Subcutaneous adipose tissue (tissue), 4 donors: Measurements from ENCODE around the gene CLIP4. TPM values are rescaled to one million over a fixed set of nuclear protein-coding genes. Genes with fewer than 3 reads are reported as not detected.

Source experiments
- total RNA-seq, 4 donors: library from RNA; depleted of rRNA; stranded (reverse); fragments of >200 nt; gene quantifications; one replicate each; pipeline ENCODE4 v1.1.0, GENCODE V29; 2016
- TF ChIP-seq, protein P1 (sequence below): fragments of 450-650 bp; IDR thresholded peaks from one replicate; pipeline ENCODE4 v1.5.1; 2016; ENCODE audit warnings: low read depth, mild to moderate bottlenecking, control low read depth, antibody characterized with exemption, moderate library complexity

CLIP4 gene
- total RNA-seq, 4 donors from 2014 or later: 59.3 to 103 (median 96.6) TPM

DNA sequence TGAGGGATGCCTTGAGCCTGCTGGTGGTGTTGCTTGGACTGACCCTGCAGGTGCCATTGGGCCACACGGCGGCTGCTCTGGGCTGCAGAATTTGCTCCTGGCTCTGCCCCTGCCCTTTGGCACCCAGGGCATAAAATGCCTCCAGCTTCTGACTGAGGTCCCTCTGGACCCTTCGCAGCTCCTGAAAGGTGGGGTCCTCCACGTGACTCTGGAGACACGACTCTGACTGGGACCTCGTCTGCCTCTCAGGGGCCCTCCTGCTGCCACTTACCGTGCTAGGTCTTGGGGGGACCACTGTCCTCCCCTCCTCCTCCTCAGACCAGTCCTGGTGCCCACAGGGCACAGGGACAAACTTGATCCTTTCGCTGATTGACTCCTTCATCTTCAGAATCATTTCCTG, 43.0 kb upstream of the CLIP4 start:
- TF ChIP-seq, protein P1, sequence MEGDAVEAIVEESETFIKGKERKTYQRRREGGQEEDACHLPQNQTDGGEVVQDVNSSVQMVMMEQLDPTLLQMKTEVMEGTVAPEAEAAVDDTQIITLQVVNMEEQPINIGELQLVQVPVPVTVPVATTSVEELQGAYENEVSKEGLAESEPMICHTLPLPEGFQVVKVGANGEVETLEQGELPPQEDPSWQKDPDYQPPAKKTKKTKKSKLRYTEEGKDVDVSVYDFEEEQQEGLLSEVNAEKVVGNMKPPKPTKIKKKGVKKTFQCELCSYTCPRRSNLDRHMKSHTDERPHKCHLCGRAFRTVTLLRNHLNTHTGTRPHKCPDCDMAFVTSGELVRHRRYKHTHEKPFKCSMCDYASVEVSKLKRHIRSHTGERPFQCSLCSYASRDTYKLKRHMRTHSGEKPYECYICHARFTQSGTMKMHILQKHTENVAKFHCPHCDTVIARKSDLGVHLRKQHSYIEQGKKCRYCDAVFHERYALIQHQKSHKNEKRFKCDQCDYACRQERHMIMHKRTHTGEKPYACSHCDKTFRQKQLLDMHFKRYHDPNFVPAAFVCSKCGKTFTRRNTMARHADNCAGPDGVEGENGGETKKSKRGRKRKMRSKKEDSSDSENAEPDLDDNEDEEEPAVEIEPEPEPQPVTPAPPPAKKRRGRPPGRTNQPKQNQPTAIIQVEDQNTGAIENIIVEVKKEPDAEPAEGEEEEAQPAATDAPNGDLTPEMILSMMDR: no peak

DNA sequence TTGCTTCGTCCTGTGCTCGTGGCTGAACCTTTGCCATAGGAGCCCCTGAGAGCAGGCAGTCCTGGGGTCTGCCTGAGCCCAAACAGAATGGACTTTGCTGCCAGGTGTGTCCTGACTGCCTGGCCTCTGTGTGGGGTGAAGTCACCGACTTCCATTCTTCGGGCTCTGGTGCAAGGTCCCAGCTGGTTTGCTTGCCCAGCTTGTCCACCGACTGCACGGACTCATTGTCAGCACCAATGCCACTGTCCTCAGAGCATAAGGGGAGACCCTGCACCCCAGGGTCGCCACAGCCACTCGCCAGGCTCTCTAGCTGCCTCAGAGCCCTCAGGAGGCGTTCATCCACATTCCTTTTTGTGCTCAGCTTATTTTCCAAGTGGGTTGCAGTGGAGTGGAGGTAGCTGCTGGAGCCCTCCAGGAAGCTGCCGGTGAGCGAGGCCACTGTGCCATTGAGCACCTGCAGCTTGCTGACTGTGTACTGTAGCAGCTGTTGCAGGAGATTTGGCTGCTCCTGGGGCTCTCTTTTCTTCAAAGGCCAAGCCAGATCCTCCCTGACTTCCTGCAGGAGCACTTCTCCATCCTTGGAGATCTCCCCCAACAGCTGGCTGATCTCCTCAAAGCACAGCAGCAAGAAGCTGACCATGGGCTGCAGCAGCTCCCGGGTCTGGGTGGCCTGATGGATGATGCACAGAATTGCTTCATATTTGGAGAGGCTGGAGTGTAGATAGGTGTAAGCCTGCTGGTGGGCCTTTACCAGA, 42.1 kb upstream of the CLIP4 start:
- TF ChIP-seq, protein P1: no peak

DNA sequence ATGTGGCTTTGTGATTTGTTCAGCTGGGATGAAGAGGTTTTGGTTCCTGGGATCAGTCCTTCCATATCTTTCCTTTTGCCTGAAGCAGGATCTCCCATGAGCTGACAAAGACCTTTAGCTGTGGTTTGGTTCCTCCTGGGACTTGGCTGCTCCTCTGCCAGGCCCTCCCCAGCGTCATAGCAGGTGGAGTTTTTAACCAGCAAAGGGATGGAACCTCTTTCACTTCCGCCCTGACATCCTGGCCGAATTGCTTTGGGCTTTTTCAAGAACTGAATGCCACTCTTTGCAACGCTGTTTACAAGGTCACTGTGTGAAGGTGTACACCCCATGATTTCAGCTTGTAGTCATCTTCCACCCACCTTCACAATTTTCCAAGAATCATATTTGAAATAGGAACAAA, 41.3 kb upstream of the CLIP4 start:
- TF ChIP-seq, protein P1: no peak

DNA sequence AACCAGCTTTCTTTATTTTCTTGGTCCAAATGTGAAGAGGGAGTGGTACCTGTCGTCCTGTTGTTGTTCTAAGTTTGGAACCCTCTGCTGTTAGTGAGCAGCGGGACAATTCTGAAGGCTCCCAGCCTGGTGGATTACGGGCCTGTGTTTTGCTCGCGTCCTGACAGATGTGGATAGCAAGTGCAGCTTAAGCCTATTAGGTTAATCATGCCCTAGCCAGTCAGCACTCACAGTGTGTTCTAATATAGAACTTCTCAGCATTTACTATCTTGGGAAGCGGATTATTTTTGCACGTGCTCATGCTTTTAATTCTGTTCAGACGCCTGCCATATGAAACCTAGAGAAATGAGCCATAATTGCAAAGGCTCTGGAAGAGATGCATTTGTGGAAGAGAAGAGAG, 40.8 kb upstream of the CLIP4 start, which contains the start of gene PCARE:
Gene PCARE, minus strand, starts transcription at position 113 of the 400 bp plus-strand sequence. CDS start 262 bp downstream, outside the sequence.
- TF ChIP-seq, protein P1: no peak

DNA sequence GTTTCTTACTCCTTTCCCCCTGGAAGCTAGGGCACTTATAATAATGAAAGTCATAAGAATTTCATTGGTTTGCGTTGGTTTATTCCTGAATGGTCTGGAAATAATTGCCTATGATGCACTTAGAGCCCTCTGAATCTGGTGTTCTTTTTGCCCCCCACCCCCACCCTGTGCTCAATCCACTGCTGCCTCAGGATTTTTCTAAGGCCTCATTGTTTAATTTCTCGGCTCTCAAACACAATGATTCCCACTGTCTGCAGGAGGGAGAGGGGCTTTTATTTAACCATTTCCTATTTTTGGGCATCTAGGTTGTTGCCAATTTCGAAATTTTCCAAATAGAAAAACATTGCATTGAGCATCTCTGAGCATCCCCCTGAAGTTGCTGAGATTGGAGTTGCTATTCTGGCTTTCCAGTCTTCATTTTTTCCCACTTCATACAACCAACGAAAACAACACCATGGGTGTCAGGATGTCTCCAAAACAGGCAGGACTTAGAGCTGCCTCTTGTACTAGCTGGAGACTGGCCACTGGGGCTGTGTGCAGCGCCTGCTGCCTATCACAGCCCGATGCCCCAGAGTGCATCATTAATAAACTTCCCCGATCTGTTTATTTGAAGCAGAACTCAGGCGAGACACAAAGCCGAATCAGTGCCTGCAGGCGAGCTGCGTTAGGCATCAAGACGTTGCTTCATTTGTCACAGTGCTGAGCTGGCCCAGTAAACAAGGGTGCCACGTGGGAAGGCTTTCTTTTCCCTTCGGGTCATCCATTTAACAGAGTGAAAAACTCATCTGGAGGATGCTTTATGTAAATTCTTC, 39.1 kb upstream of the CLIP4 start:
- TF ChIP-seq, protein P1: no peak

DNA sequence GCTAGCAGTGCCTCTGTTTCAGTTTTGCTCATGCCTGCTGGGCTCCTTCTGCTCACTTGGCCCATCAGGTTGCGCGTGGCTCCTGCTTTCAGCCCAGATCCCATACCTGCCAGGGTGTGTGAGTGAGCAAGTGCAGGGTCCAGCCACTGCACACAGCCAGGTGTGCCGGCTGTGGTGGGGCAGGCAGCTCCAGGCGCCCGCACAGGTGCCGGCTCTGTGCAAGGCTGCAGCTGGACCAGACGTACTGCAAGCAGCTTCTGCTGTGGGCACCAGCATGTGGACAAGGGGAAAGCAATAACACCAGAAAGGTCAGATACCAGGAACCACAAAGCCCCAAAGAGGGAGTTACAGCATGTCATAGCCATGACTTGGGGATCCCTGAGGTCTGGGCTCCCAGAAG, 35.3 kb upstream of the CLIP4 start:
- TF ChIP-seq, protein P1: no peak
